ENCODE data around the gene SLC18A3.

SLC18A3 gene

GRCh38 chr10:49600046-49600445, 10.1 kb upstream of the SLC18A3 start:
- DNase-seq = no peak
- TF ChIP-seq GATA1 (IDR thresholded peaks at IDR 0.05; ENCODE audit: low read depth, low read length) (no peak), POLR2A (IDR thresholded peaks at IDR 0.05; ENCODE audit: low read length) (no peak)

DNA sequence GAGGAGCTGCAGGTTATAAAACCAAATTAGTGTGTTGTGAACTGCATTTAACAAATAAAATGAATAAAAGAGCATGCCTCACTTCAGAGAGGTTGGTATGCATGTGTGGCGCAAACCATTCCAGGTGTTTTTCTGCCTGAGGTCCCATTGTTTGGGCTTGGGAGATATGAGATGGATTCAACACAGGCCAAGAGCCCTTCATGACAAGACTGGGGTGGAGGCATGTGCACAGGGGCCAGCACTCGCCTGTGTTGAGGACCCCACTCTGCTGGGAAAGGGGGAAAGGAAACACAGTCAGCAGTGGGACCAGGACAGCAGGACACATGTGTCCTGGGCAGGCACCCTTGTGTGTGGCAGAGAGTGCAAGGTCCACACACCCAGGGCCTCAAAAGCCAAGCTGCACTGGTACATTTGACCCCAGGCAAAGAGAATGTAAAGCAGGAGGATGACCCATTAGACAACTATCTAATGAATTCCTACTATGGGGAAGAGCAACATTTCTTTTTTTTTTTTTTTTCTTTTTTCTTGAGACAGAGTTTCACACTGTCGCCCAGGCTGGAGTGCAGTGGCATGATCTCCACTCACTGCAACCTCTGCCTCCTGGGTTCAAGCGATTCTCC, 9.2 kb upstream of the SLC18A3 start:
- TF ChIP-seq GATA1 (IDR thresholded peaks at IDR 0.05; ENCODE audit: low read depth, low read length) (no peak), POLR2A (IDR thresholded peaks at IDR 0.05; ENCODE audit: low read length) (no peak)
- DNase-seq = no peak

DNA sequence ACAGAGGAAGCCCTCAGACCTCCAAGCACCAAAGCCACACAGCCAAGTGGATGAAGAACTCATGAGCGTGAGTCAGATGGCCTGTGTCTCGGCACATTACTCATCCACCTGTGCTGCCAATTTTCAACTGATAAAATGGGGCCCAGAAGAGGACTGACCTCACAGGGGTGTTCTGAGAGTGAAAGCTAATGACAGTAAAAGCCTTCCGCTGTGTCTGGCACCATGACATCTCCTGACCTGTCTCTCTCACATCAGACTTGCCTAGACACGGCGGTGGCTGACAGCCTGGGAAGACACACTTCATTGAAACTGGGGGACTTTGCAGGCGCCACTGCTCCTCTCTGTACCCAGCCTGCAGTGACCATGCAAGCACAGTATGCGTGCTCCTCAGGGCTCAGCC, 8.3 kb upstream of the SLC18A3 start:
- no peak for TF ChIP-seq POLR2A (IDR thresholded peaks at IDR 0.05; ENCODE audit: low read length)
- TF ChIP-seq GATA1 (IDR thresholded peaks at IDR 0.05; ENCODE audit: low read depth, low read length) = no peak
- DNase-seq = peak in 1 of 2 experiments; percentile 22

GRCh38 chr10:49602380-49603023, 7.6 kb upstream of the SLC18A3 start:
- TF ChIP-seq POLR2A (IDR thresholded peaks at IDR 0.05; ENCODE audit: low read length) (no peak), GATA1 (IDR thresholded peaks at IDR 0.05; ENCODE audit: low read depth, low read length) (no peak)
- no peak for DNase-seq

DNA sequence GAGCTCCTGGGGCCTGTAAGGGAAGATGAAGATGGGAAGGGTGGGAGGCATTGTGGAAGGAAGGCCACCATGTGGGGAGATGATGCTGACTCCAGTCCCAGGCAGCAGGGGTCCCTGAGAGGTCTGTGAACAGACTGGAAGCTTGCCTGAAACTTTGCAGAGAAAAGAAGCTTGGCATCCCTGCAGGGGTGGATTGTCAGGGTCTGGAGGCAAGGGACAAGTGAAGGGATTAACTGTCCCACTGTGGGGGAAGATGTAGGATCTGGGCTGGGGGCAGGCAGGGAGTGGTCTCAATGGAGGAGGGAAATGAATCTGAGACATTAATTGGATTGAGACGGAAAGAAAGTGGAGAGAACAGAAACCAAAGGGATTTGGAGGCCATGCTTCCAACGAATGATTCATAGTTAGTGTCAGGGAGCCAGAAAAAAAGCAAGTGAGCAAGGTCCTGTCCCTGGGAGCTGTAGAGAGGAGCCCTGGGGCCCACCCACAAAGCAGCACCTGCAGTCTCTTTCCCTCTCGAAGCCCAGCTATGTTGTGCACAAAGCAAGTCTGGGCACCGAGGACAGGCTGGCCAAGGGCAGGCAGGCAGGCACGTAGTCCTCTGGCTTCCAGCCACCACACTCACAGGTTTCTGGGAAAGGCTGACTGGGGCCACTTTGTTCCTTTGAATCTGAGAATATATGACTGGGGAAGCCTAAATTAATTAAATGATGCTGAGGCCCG, 4.7 kb upstream of the SLC18A3 start:
- no peak for DNase-seq
- no peak for TF ChIP-seq GATA1 (IDR thresholded peaks at IDR 0.05; ENCODE audit: low read depth, low read length)
- TF ChIP-seq POLR2A (IDR thresholded peaks at IDR 0.05; ENCODE audit: low read length) = no peak

GRCh38 chr10:49605939-49606509, 4.1 kb upstream of the SLC18A3 start:
- no peak for DNase-seq
- TF ChIP-seq GATA1 (IDR thresholded peaks at IDR 0.05; ENCODE audit: low read depth, low read length) = no peak

GRCh38 chr10:49606981-49607535, 3.1 kb upstream of the SLC18A3 start:
- no peak for TF ChIP-seq GATA1 (IDR thresholded peaks at IDR 0.05; ENCODE audit: low read depth, low read length)
- no peak for TF ChIP-seq POLR2A (IDR thresholded peaks at IDR 0.05; ENCODE audit: low read length)

DNA sequence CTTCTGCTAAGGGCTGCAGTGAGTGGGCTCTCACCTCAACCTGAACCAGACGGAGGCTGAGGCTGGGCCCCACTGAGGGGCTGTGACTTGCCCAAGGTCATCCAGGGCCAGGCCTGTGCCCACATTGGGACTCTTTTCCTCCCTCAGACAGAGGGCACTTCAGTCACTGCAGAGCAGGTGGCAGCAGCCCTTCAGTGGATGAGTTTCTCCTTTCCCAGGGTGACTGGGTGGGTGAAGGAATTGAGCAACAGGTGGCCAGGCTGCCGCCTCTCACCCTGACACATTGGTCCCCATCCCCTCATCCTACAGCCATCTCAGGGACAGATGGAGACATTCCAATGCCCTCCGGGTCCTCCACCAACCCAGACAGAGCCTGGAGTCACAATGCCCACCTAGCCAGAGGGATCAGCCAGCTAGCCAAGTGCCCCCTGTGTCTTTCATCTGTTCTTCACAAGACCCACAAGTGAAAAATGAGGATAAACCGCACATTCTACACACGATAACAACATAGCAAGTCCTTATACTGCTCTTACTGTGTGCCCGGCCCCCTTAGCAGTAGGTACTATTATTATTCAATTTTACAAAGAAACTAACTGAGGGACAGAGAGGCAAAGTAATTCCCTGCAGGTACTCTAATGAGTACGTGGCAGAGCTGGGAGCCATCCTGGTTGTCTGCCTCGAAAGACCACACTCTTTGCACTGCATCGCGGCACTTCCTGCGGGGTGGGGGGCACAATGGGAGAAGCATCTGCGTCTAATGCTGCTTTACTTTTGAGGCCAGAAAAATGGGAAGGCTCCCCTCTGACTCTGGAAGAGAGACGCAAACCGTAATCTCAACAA, 1.7 kb upstream of the SLC18A3 start:
- no peak for DNase-seq
- TF ChIP-seq POLR2A (IDR thresholded peaks at IDR 0.05; ENCODE audit: low read length) = no peak
- no peak for TF ChIP-seq GATA1 (IDR thresholded peaks at IDR 0.05; ENCODE audit: low read depth, low read length)

More at GRCh38 chr10:49606981-49607535, 3.1 kb upstream of the SLC18A3 start:
- DNase-seq = peak; percentile 63 to 71

GRCh38 chr10:49609006-49609282, 1.2 kb upstream of the SLC18A3 start:
- DNase-seq = no peak
- TF ChIP-seq GATA1 (IDR thresholded peaks at IDR 0.05; ENCODE audit: low read depth, low read length) (no peak), POLR2A (IDR thresholded peaks at IDR 0.05; ENCODE audit: low read length) (no peak)

GRCh38 chr10:49609283-49610113, 612 bp upstream of the SLC18A3 start:
- DNase-seq = no peak
- no peak for TF ChIP-seq GATA1 (IDR thresholded peaks at IDR 0.05; ENCODE audit: low read depth, low read length)
- no peak for TF ChIP-seq POLR2A (IDR thresholded peaks at IDR 0.05; ENCODE audit: low read length)

DNA sequence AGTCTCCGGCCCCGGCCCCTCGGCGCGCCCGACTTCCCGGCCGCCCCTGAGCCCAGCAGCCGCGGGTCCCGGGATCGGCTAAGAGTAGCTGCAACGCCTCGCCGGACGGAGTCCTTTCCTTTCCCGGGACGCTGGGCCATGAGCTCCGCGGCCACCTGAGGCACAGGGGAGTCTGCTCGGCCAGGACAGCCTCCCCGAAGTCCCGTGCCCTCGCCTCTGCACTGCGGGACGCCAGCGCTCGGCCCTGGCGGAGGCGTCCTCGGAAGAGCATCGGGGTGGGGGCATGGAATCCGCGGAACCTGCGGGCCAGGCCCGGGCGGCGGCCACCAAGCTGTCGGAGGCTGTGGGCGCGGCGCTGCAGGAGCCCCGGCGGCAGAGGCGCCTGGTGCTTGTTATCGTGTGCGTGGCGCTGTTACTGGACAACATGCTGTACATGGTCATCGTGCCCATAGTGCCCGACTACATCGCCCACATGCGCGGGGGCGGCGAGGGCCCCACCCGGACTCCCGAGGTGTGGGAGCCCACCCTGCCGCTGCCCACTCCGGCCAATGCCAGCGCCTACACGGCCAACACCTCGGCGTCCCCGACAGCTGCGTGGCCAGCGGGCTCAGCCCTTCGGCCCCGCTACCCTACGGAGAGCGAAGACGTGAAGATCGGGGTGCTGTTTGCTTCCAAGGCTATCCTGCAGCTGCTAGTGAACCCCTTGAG, 502 bp downstream of the SLC18A3 start:
- TF ChIP-seq GATA1 (IDR thresholded peaks at IDR 0.05; ENCODE audit: low read depth, low read length) (no peak), POLR2A (IDR thresholded peaks at IDR 0.05; ENCODE audit: low read length) (no peak)
- DNase-seq = no peak

GRCh38 chr10:49611166-49611815, 1.2 kb downstream of the SLC18A3 start:
- TF ChIP-seq POLR2A (IDR thresholded peaks at IDR 0.05; ENCODE audit: low read length) (no peak), GATA1 (IDR thresholded peaks at IDR 0.05; ENCODE audit: low read depth, low read length) (no peak)
- DNase-seq = peak; percentile 48 to 50
